Astrocyte (in vitro differentiated cells and primary cell): ENCODE results near the gene MYO15A. TPM values are rescaled to one million over a fixed set of nuclear protein-coding genes. Genes with fewer than 3 reads are reported as not detected.

Experiments used
- DNase-seq: peaks from one replicate; pipeline ENCODE4 v3.0.0-alpha.2; 2010; ENCODE audit warnings: low read depth
- FAIRE-seq: peaks from 2 replicates; lab custom pipeline; 2011; peaks lifted over from hg19 to GRCh38; lab: Jason Lieb, UNC
- H2AFZ ChIP-seq: 2 replicates; pipeline ENCODE4 v1.6.0; 2012; ENCODE audit warnings: low read depth, low read length, inconsistent platforms
- H3K27ac ChIP-seq: 2 replicates; pipeline ENCODE4 v1.5.1; 2011; ENCODE audit warnings: low read depth, low read length, inconsistent platforms
- H3K27me3 ChIP-seq: 2 replicates; pipeline ENCODE4 v1.6.0; 2011; ENCODE audit warnings: low read length, inconsistent platforms; ENCODE audit not compliant: insufficient read depth
- H3K36me3 ChIP-seq: 2 replicates; pipeline ENCODE4 v1.5.1; 2011; ENCODE audit warnings: low read length, inconsistent platforms; ENCODE audit not compliant: insufficient read depth
- H3K4me1 ChIP-seq: 2 replicates; pipeline ENCODE4 v1.5.1; 2011; ENCODE audit warnings: low read length, inconsistent platforms; ENCODE audit not compliant: insufficient read depth
- H3K4me2 ChIP-seq: 2 replicates; pipeline ENCODE4 v1.6.0; 2012; ENCODE audit warnings: low read length, inconsistent platforms
- H3K4me3 ChIP-seq: 2 replicates; pipeline ENCODE4 v1.5.1; 2011; ENCODE audit warnings: low read depth, mild to moderate bottlenecking, low read length, inconsistent platforms; ENCODE audit not compliant: insufficient read depth
- H3K79me2 ChIP-seq: 2 replicates; pipeline ENCODE4 v1.6.0; 2012; ENCODE audit warnings: mild to moderate bottlenecking, low read length, inconsistent platforms; ENCODE audit not compliant: insufficient read depth
- H3K9ac ChIP-seq: 2 replicates; pipeline ENCODE4 v1.6.0; 2012; ENCODE audit warnings: mild to moderate bottlenecking, low read length, inconsistent platforms
- H3K9me3 ChIP-seq: 2 replicates; pipeline ENCODE4 v1.5.1; 2012; ENCODE audit warnings: low read depth, mild to moderate bottlenecking, low read length, inconsistent platforms; ENCODE audit not compliant: insufficient read depth
- H4K20me1 ChIP-seq: 2 replicates; pipeline ENCODE4 v1.6.0; 2012; ENCODE audit warnings: low read length, inconsistent platforms; ENCODE audit not compliant: insufficient read depth
- H3K27ac Mint-ChIP-seq: one replicate; pipeline ENCODE4 v1.8.0; 2021; ENCODE audit warnings: mild to moderate bottlenecking, mixed read lengths; ENCODE audit not compliant: unreplicated experiment
- H3K27me3 Mint-ChIP-seq: one replicate; pipeline ENCODE4 v1.8.0; 2021; ENCODE audit warnings: low read depth, mixed read lengths; ENCODE audit not compliant: unreplicated experiment
- H3K36me3 Mint-ChIP-seq: one replicate; pipeline ENCODE4 v1.8.0; 2021; ENCODE audit warnings: low read depth, mixed read lengths; ENCODE audit not compliant: unreplicated experiment
- H3K4me1 Mint-ChIP-seq: one replicate; pipeline ENCODE4 v1.8.0; 2021; ENCODE audit warnings: low read depth, mixed read lengths; ENCODE audit not compliant: unreplicated experiment
- H3K4me3 Mint-ChIP-seq: one replicate; pipeline ENCODE4 v1.8.0; 2021; ENCODE audit warnings: mild to moderate bottlenecking, moderate library complexity, mixed read lengths; ENCODE audit not compliant: unreplicated experiment
- H3K9me3 Mint-ChIP-seq: one replicate; pipeline ENCODE4 v1.8.0; 2021; ENCODE audit warnings: mild to moderate bottlenecking, mixed read lengths; ENCODE audit not compliant: unreplicated experiment
- CTCF ChIP-seq: IDR thresholded peaks from 2 replicates; pipeline ENCODE4 v1.5.1; 2011; ENCODE audit warnings: low read depth, mild to moderate bottlenecking, inconsistent platforms, low read length, moderate library complexity; ENCODE audit not compliant: insufficient read depth
- EZH2 ChIP-seq: IDR thresholded peaks from 2 replicates; pipeline ENCODE4 v1.6.1; 2012; ENCODE audit warnings: mild to moderate bottlenecking, low read length, inconsistent platforms; ENCODE audit not compliant: insufficient read depth
- total RNA-seq: library from RNA; stranded (reverse); gene quantifications from 2 replicates; pipeline ENCODE4 v1.2.1, GENCODE V29; 2021

The MYO15A gene
- total RNA-seq, 1 donor from 2014 or later: 0.32 TPM

- Histone ChIP-seq H3K4me1 (no peaks in the 10 kb centered on the region), H3K79me2 (no peaks in the 10 kb centered on the region), H3K27ac (no peak overlapping the region), H3K27me3 (no peaks in the 10 kb centered on the region), H3K4me2 (no peak overlapping the region), H2AFZ (no peak overlapping the region), H4K20me1 (no peaks in the 10 kb centered on the region), H3K36me3 (no peaks in the 10 kb centered on the region), H3K9me3 (no peaks in the 10 kb centered on the region), H3K4me3 (no peak overlapping the region), H3K9ac (no peak overlapping the region)
- FAIRE-seq: no peak
- TF ChIP-seq EZH2 (no peak), CTCF (no peak)
- Mint-ChIP-seq H3K4me3 (no peak overlapping the region), H3K36me3 (no peaks in the 10 kb centered on the region), H3K27ac (no peak overlapping the region), H3K9me3 (no peaks in the 10 kb centered on the region), H3K4me1 (no peaks in the 10 kb centered on the region), H3K27me3 (peaks cover 7% of the 10 kb centered on the region)
- DNase-seq: no peak
Observed at GRCh38 chr17:18142417-18142816, 33.9 kb downstream of the MYO15A start.

- no peaks in the 10 kb centered on the region for H3K9me3 Mint-ChIP-seq
- H3K27ac Mint-ChIP-seq: no peak overlapping the region
- H3K4me3 Mint-ChIP-seq: no peak overlapping the region
- H3K79me2 ChIP-seq: no peaks in the 10 kb centered on the region
- no peak overlapping the region for H3K9ac ChIP-seq
- no peaks in the 10 kb centered on the region for H3K4me1 ChIP-seq
- H3K4me2 ChIP-seq: no peak overlapping the region
- H3K9me3 ChIP-seq: no peaks in the 10 kb centered on the region
- H3K27me3 Mint-ChIP-seq: peaks cover 8% of the 10 kb centered on the region
- H3K4me3 ChIP-seq: no peak overlapping the region
- no peaks in the 10 kb centered on the region for H4K20me1 ChIP-seq
- FAIRE-seq: no peak
- no peaks in the 10 kb centered on the region for H3K4me1 Mint-ChIP-seq
- TF ChIP-seq EZH2 (no peak), CTCF (peak; percentile 26)
- H2AFZ ChIP-seq: no peak overlapping the region
- no peaks in the 10 kb centered on the region for H3K27me3 ChIP-seq
- DNase-seq: no peak
- no peaks in the 10 kb centered on the region for H3K36me3 ChIP-seq
- H3K27ac ChIP-seq: no peak overlapping the region
- H3K36me3 Mint-ChIP-seq: no peaks in the 10 kb centered on the region
Observed at GRCh38 chr17:18143044-18143936, 34.7 kb downstream of the MYO15A start.

GRCh38 chr17:18144261-18144660 is 35.7 kb downstream of the MYO15A start:
- Histone ChIP-seq H3K9ac (no peak overlapping the region), H3K4me1 (no peaks in the 10 kb centered on the region), H3K27me3 (no peaks in the 10 kb centered on the region), H3K4me2 (no peak overlapping the region), H3K9me3 (no peaks in the 10 kb centered on the region), H3K4me3 (no peak overlapping the region), H4K20me1 (no peaks in the 10 kb centered on the region), H3K27ac (no peak overlapping the region), H3K36me3 (no peaks in the 10 kb centered on the region), H3K79me2 (no peaks in the 10 kb centered on the region), H2AFZ (no peak overlapping the region)
- H3K27ac Mint-ChIP-seq: no peak overlapping the region
- no peaks in the 10 kb centered on the region for H3K4me1 Mint-ChIP-seq
- TF ChIP-seq EZH2 (no peak), CTCF (no peak)
- peaks cover 10% of the 10 kb centered on the region for H3K27me3 Mint-ChIP-seq
- no peak for FAIRE-seq
- no peak for DNase-seq
- H3K4me3 Mint-ChIP-seq: no peak overlapping the region
- H3K9me3 Mint-ChIP-seq: no peaks in the 10 kb centered on the region
- no peaks in the 10 kb centered on the region for H3K36me3 Mint-ChIP-seq
